Upper lobe of left lung (tissue), 6 donors: Measurements from ENCODE around the gene USP2. TPM values are rescaled to one million over a fixed set of nuclear protein-coding genes. Genes with fewer than 3 reads are reported as not detected.
A peak's percentile ranks its signal among the peaks of the same experiment; 100 is the strongest.

ENCODE experiments used
- ATAC-seq, 2 donors: fragments of 200-7000 bp; cut with Tn5 transposase; one replicate each; pipeline ENCODE4 v1.9.1; 2022; ENCODE audit warnings: mild to moderate bottlenecking in 2 of 2, moderate library complexity in 2 of 2; ENCODE audit not compliant: low FRiP score in 2 of 2
- DNase-seq, 2 donors: peaks; one replicate each; pipeline ENCODE4 v3.0.0-alpha.2; 2019 to 2020
- H3K27ac ChIP-seq, 4 donors: fragments of 200-600 bp; sonication (generic); one replicate each; pipeline ENCODE4 v1.5.1; 2016 to 2019
- H3K27me3 ChIP-seq, 4 donors: fragments of 200-600 bp; sonication (generic); one replicate each; pipeline ENCODE4 v1.5.1; 2017 to 2019
- H3K36me3 ChIP-seq, 4 donors: fragments of 200-600 bp; sonication (generic); one replicate each; pipeline ENCODE4 v1.5.1; 2016 to 2019
- H3K4me1 ChIP-seq, 4 donors: fragments of 200-600 bp; sonication (generic); one replicate each; pipeline ENCODE4 v1.5.1; 2018 to 2019
- H3K4me3 ChIP-seq, 4 donors: fragments of 200-600 bp; sonication (generic); one replicate each; pipeline ENCODE4 v1.5.1; 2017 to 2019; ENCODE audit warnings: mild to moderate bottlenecking in 2 of 4, moderate library complexity in 1 of 4
- H3K9me3 ChIP-seq, 4 donors: fragments of 200-600 bp; sonication (generic); one replicate each; pipeline ENCODE4 v1.5.1; 2018 to 2019
- EP300 ChIP-seq, 4 donors: sonication (generic); formaldehyde crosslinking; IDR thresholded peaks; one replicate each; pipeline ENCODE4 v1.5.1; 2017; ENCODE audit warnings: antibody characterized with exemption in 4 of 4, control low read depth in 2 of 4
- POLR2A ChIP-seq, 4 donors: fragments of 450-650 bp; IDR thresholded peaks; one replicate each; pipeline ENCODE4 v1.5.1; 2016 to 2017; ENCODE audit warnings: antibody characterized with exemption in 4 of 4, mild to moderate bottlenecking in 2 of 4
- POLR2AphosphoS5 ChIP-seq, 2 donors: sonication (generic); formaldehyde crosslinking; IDR thresholded peaks; one replicate each; pipeline ENCODE4 v1.5.1; 2017; ENCODE audit warnings: antibody characterized with exemption in 2 of 2
- WGBS, 2 donors: methylation state at CpG; one replicate each; pipeline ENCODE4 v1.1.5; 2017 to 2018; 5-methylcytosine and 5-hydroxymethylcytosine counted together
- total RNA-seq, 6 donors: library from RNA; depleted of rRNA in 4 of 6; stranded (reverse); fragments of >200 nt in 4 of 6; gene quantifications; one replicate each; pipeline versions ENCODE4 v1.1.0 to v1.2.1, GENCODE V29; 2016 to 2021
- TF ChIP-seq, protein P1 (sequence below), 6 experiments: fragments of 450-650 bp in 4 of 6; fragments of 200-600 bp in 2 of 6; sonication (generic) in 2 of 6; IDR thresholded peaks; one replicate each; pipeline ENCODE4 v1.5.1; 2016 to 2019; ENCODE audit warnings: antibody characterized with exemption in 6 of 6
- donor health status: DM: no; HTN: no; CAD: no; lungs with moderate emphysema.
- donor health status: DM: no; HTN: yes; CAD: no; lungs with severe emphysema.

The USP2 gene
- total RNA-seq, 6 donors from 2014 or later: 1.7 to 5.0 (median 3.0) TPM

DNA sequence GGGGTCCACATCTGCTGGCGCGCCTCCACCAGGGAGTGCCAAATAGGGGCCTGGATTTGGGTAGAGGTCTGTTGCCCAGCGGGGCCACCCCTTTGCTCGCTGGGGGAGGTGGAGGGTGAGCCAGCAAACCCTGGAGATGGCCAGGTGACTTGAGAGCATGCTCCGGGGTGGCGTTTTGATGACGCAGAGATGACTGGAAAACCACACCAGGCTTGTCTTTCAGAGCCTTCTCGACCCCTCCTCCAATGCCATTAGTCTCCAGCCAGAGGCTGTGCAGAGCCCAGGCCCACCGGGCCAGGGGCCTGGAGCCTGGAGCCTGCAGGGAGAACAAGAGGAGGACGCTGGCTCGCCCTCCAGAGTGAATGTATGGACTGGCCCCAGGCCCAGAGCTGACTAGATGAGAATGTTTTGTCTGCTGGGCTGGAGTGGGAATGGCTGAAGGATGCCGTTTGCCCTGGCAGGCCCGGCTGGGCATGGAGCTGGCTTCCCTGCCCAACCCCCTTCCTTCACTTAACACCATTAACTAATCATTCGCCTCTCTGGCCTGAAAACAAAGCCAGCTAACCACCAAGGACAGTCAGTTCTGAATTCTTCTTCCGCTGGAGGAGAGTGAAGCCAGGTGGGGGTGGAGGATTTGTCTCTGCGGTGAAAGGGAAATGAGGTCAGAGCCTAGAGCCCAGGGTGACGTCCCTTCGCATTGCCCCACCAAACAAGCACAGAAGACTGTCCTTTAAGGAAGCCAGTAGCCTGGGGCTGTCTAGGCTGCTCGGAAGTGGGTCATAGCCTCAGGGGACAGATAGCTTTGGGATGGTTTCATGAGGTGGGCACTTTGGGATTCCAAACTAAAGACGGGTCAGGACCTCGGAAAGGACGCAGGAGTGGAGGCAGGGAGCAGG lies 63.0 kb downstream of the USP2 start:
- H3K27me3 ChIP-seq: peaks cover 0 to 36% (median 15%) of the 10 kb centered on the region in 4 donors
- H3K27ac ChIP-seq: peak overlapping the region; percentile 88 to 96 (median 92)
- DNase-seq (peak; percentile 36 to 58), ATAC-seq (no peak)
- peaks cover 55 to 79% (median 64%) of the 10 kb centered on the region in 4 donors for H3K4me1 ChIP-seq
- WGBS, 2 donors: 57 to 61% methylated on average over 11 to 22 of the region's 22 CpGs
- H3K4me3 ChIP-seq: peak overlapping the region in 1 of 4 donors; percentile 4
- no peaks in the 10 kb centered on the region for H3K9me3 ChIP-seq
- TF ChIP-seq, protein P1, sequence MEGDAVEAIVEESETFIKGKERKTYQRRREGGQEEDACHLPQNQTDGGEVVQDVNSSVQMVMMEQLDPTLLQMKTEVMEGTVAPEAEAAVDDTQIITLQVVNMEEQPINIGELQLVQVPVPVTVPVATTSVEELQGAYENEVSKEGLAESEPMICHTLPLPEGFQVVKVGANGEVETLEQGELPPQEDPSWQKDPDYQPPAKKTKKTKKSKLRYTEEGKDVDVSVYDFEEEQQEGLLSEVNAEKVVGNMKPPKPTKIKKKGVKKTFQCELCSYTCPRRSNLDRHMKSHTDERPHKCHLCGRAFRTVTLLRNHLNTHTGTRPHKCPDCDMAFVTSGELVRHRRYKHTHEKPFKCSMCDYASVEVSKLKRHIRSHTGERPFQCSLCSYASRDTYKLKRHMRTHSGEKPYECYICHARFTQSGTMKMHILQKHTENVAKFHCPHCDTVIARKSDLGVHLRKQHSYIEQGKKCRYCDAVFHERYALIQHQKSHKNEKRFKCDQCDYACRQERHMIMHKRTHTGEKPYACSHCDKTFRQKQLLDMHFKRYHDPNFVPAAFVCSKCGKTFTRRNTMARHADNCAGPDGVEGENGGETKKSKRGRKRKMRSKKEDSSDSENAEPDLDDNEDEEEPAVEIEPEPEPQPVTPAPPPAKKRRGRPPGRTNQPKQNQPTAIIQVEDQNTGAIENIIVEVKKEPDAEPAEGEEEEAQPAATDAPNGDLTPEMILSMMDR (IDR thresholded peaks at IDR 0.05): no peak
- TF ChIP-seq POLR2AphosphoS5 (IDR thresholded peaks at IDR 0.05) (peak; percentile 78 to 87), POLR2A (IDR thresholded peaks at IDR 0.05) (peak in 2 of 4 donors; percentile 15 to 43), EP300 (IDR thresholded peaks at IDR 0.05) (peak in 1 of 4 donors; percentile 27)
- H3K36me3 ChIP-seq: peaks cover 0 to 12% (median 0%) of the 10 kb centered on the region in 4 donors

DNA sequence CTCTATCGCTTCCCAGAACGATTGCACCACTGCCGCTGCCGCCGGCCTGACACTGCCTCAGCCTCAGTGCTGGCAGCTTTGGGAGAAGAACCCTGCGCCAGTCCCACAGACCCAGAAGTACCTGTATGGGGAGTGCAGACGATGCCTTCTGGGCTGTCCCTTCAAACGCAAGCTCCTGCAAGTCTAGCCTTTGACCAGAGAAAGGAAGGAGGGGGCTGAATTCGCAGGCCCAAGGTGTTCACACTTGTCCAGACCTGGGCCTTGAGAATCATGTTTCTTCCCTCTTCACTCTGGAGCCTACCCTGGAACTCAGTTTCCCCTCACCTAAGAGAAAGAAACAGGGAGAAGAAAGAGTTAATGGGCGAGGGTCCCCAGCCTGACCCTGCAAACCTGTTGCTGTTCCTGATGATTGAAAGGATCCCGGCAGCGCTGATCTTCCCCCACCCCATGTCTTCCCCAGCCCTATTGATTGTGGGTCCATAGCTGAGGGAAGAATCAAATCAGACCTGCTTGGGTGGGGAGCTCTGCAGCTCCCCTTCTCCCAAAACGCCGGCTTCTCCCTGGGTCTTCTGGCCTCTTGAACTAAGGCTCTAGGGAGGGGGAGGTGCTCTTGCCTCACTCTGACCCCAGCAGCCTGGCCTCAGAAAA lies 63.8 kb downstream of the USP2 start:
- Histone ChIP-seq H3K27me3 (peaks cover 0 to 36% (median 15%) of the 10 kb centered on the region in 4 donors), H3K9me3 (no peaks in the 10 kb centered on the region), H3K36me3 (peaks cover 0 to 19% (median 0%) of the 10 kb centered on the region in 4 donors), H3K27ac (peak overlapping the region; percentile 88 to 96 (median 92)), H3K4me1 (peaks cover 55 to 79% (median 64%) of the 10 kb centered on the region in 4 donors), H3K4me3 (peak overlapping the region in 3 of 4 donors; percentile 50 to 63 (median 56))
- no peak for ATAC-seq
- 51 to 71% methylated on average over 7 to 12 of the region's 14 CpGs for WGBS, 2 donors
- DNase-seq: no peak
- no peak for TF ChIP-seq EP300 (IDR thresholded peaks at IDR 0.05)
- TF ChIP-seq POLR2AphosphoS5 (IDR thresholded peaks at IDR 0.05): no peak
- no peak for TF ChIP-seq POLR2A (IDR thresholded peaks at IDR 0.05)
- TF ChIP-seq, protein P1 (IDR thresholded peaks at IDR 0.05): no peak

DNA sequence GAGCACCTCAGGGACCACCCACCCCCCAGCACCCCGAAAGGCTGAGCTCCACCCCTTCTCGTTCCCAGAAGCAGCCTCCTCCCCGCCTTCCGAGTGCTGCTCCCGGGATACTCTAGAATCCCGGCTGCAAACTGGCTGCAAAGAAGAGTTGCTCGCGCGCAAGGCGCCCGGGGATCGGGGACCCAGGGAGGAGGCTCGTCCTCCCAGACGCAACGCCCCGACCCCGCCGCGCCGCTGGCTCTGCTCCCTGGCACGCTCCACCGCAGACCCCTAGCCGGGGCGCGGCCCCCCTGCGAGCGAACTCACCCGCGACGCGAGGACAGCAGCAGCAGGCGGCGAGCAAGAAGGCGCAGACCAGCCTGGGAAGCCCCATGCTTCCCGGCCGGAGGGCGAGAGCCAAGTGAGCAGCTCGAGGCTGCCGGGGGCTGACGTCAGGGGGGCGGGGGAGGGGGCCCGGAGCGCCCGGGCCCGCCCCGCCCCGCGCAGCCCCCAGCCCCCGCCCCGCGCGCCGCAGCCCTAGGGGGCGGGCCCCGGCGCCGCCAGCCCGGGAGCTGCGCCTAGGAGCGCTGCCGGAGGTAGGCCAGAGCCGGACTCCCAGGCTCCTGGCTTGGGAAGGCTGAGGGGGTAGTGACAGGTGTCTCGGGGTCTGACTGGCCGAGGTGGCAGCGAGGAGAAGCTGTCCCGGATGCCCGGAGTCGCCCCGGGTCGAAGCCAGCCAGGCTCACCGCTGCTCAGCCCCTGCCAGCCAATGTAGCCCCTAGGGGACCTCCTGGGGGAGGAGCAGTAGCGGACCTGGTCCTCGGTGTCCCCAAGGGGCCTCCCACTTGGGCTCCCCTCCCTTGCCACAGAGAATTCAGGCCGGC lies 64.5 kb downstream of the USP2 start, which contains the start of gene MCAM:
Gene MCAM (minus strand): TSS at position 402 of the 863 bp plus-strand sequence. CDS start 29 bp downstream, at position 373.
- peak in 1 of 2 donors; percentile 88 for DNase-seq
- peaks cover 52 to 72% (median 61%) of the 10 kb centered on the region in 4 donors for H3K4me1 ChIP-seq
- H3K9me3 ChIP-seq: no peaks in the 10 kb centered on the region
- peaks cover 0 to 26% (median 0%) of the 10 kb centered on the region in 4 donors for H3K36me3 ChIP-seq
- peak within 1 kb of the TSS; percentile 88 to 96 (median 92) for H3K27ac ChIP-seq
- peaks cover 0 to 36% (median 15%) of the 10 kb centered on the region in 4 donors for H3K27me3 ChIP-seq
- TF ChIP-seq EP300 (IDR thresholded peaks at IDR 0.05): no peak
- peak; percentile 28 to 57 for TF ChIP-seq POLR2AphosphoS5 (IDR thresholded peaks at IDR 0.05)
- TF ChIP-seq, protein P1 (IDR thresholded peaks at IDR 0.05): no peak
- TF ChIP-seq POLR2A (IDR thresholded peaks at IDR 0.05): peak in 1 of 4 donors; percentile 20
- ATAC-seq: no peak
- whole genome bisulfite sequencing, 2 donors: 1 to 8% methylated on average over 5 to 27 of the region's 74 CpGs
- peak within 1 kb of the TSS; percentile 27 to 63 (median 53) for H3K4me3 ChIP-seq
